HepG2 (cell line): ENCODE results near the gene AGAP1. TPM values are rescaled to one million over a fixed set of nuclear protein-coding genes. Genes with fewer than 3 reads are reported as not detected.

Experiments
- ATAC-seq: fragments of 200-7000 bp; cut with Tn5 transposase; 3 replicates; pipeline ENCODE4 v1.9.1; 2020; ENCODE audit warnings: mild to moderate bottlenecking, moderate library complexity
- BruUV-seq: library from RNA; stranded (reverse); fragments of 400-500 nt; replicated peaks from 2 replicates; lab custom pipeline; 2021; lab: Mats Ljungman, UMichigan
- CTCF ChIA-PET: fragments of 300-600 bp; formaldehyde crosslinking; extraction: SDS; loops from one replicate; lab custom pipeline; 2021; ENCODE audit warnings: low total read pairs, inconsistent platforms, low intra/inter-chr PET ratio; lab: Yijun Ruan, JAX
- POLR2A ChIA-PET: fragments of 350-600 bp; sonication (Branson Sonifier 250); formaldehyde crosslinking; loops from one replicate; lab custom pipeline; 2020; ENCODE audit warnings: antibody characterized with exemption, inconsistent platforms; lab: Yijun Ruan, JAX
- DNase-seq: peaks from one replicate; pipeline ENCODE4 v3.0.0-alpha.2; 2015; ENCODE audit warnings: low spot score
- FAIRE-seq: peaks from 3 replicates; lab custom pipeline; 2011; peaks lifted over from hg19 to GRCh38; lab: Jason Lieb, UNC
- H2AFZ ChIP-seq: one replicate; pipeline ENCODE4 v1.6.1; 2011; ENCODE audit warnings: low read length, inconsistent platforms
- H3K27ac ChIP-seq: fragments of 300-600 bp; 3 replicates; pipeline ENCODE4 v1.8.0; 2011; ENCODE audit warnings: mixed run types, mild to moderate bottlenecking, mixed read lengths, low read length, inconsistent platforms; ENCODE audit not compliant: insufficient read depth; ENCODE audit errors: extremely low read length
- H3K27me3 ChIP-seq, 2 experiments: fragments of 200-600 bp in 1 of 2; 2 replicates in 1 of 2; 3 replicates in 1 of 2; pipeline versions ENCODE4 v1.6.0 to v1.8.0; 2011; ENCODE audit warnings: low read length in 2 of 2, mild to moderate bottlenecking in 2 of 2, moderate library complexity in 2 of 2, inconsistent platforms in 1 of 2; ENCODE audit not compliant: insufficient read depth in 2 of 2, control insufficient read depth in 1 of 2
- H3K36me3 ChIP-seq, 2 experiments: fragments of 200-600 bp in 1 of 2; replicated peaks in 1 of 2; 2 replicates in 1 of 2; 3 replicates in 1 of 2; pipeline versions ENCODE4 v1.5.1 to v1.8.0; 2011; ENCODE audit warnings: low read length in 2 of 2, inconsistent platforms in 1 of 2; ENCODE audit not compliant: insufficient read depth in 2 of 2, control insufficient read depth in 1 of 2
- H3K4me1 ChIP-seq: 2 replicates; pipeline ENCODE4 v1.5.1; 2012; ENCODE audit warnings: low read length, inconsistent platforms; ENCODE audit not compliant: insufficient read depth
- H3K4me2 ChIP-seq: 2 replicates; pipeline ENCODE4 v1.6.0; 2011; ENCODE audit warnings: low read depth, low read length, inconsistent platforms
- H3K4me3 ChIP-seq, 3 experiments: fragments of 200-600 bp in 1 of 3; sonication (generic), shearing (Covaris generic) in 1 of 3; replicated peaks in 1 of 3; 2 replicates each; pipeline ENCODE4 v1.5.1; 2011 to 2016; ENCODE audit warnings: low read length in 3 of 3, inconsistent platforms in 2 of 3, low read depth in 2 of 3, mild to moderate bottlenecking in 2 of 3, control low read depth in 1 of 3, mixed read lengths in 1 of 3; ENCODE audit not compliant: insufficient read depth in 1 of 3
- H3K79me2 ChIP-seq: one replicate; pipeline ENCODE4 v1.6.1; 2011; ENCODE audit warnings: low read length, inconsistent platforms; ENCODE audit not compliant: insufficient read depth
- H3K9ac ChIP-seq: 2 replicates; pipeline ENCODE4 v1.6.0; 2011; ENCODE audit warnings: mild to moderate bottlenecking, low read depth, low read length, inconsistent platforms; ENCODE audit not compliant: insufficient read depth
- H3K9me3 ChIP-seq: 2 replicates; pipeline ENCODE4 v1.5.1; 2012; ENCODE audit warnings: mild to moderate bottlenecking, low read length
- H4K20me1 ChIP-seq: 2 replicates; pipeline ENCODE4 v1.6.0; 2011; ENCODE audit warnings: inconsistent platforms, mild to moderate bottlenecking, low read length, moderate library complexity; ENCODE audit not compliant: insufficient read depth
- NR2F2 ChIP-seq: IDR thresholded peaks from 2 replicates; pipeline ENCODE4 v1.6.1; 2012; ENCODE audit warnings: low read depth, inconsistent platforms, borderline replicate concordance
- SNAI1 ChIP-seq: sonication (generic); formaldehyde crosslinking; IDR thresholded peaks from 2 replicates; pipeline ENCODE4 v1.5.0; 2020; ENCODE audit warnings: mild to moderate bottlenecking, missing genetic modification reagents, borderline replicate concordance
- WGBS: methylation state at CpG from one replicate; pipeline ENCODE4 v1.1.6; 2017; ENCODE audit warnings: low lambda C conversion rate; 5-methylcytosine and 5-hydroxymethylcytosine counted together
- in situ Hi-C: cut with HindIII; loops from 2 replicates; pipeline ENCODE4 v1.10.0; 2017; ENCODE audit warnings: low pct_unique_long_range_greater_than_20kb; ENCODE audit not compliant: extremely low pct_ligation_motif_present
- intact Hi-C: fragments of 100-400 bp; cut with micrococcal nuclease; formaldehyde crosslinking; loops from one replicate; pipeline ENCODE4 v1.10.0; 2022; ENCODE audit not compliant: unreplicated experiment
- polyA plus RNA-seq, 8 experiments: library from polyadenylated mRNA; depleted of rRNA in 3 of 8; stranded (reverse) in 7 of 8; unstranded in 1 of 8; fragments of >200 nt; fragmentation: Illumina TruSeq in 4 of 8; extraction: Trizol in 4 of 8; gene quantifications; 2 replicates each; pipeline versions ENCODE4 v1.2.1 to v1.2.3, GENCODE V29; 2011 to 2016; ENCODE audit warnings: low read depth in 4 of 8, missing spikeins in 1 of 8, mixed read lengths in 1 of 8; ENCODE audit not compliant: insufficient read depth in 1 of 8
- total RNA-seq, 5 experiments: library from RNA; depleted of rRNA; stranded (reverse); fragments of >200 nt; fragmentation: Illumina TruSeq; extraction: Trizol; gene quantifications; 2 replicates each; pipeline ENCODE4 v1.2.3, GENCODE V29; 2016; ENCODE audit warnings: low read depth in 1 of 5
- TF ChIP-seq, protein P1 (sequence below): sonication (generic); formaldehyde crosslinking; IDR thresholded peaks from 2 replicates; pipeline ENCODE4 v1.5.1; 2020; ENCODE audit warnings: mild to moderate bottlenecking, missing genetic modification reagents, borderline replicate concordance
- TF ChIP-seq, protein P2 (sequence below), 2 experiments: IDR thresholded peaks; 2 replicates each; pipeline ENCODE4 v1.6.1; 2011 to 2012; ENCODE audit warnings: low read length in 2 of 2, borderline replicate concordance in 1 of 2, low read depth in 1 of 2, mild to moderate bottlenecking in 1 of 2, moderate library complexity in 1 of 2

AGAP1 gene
- total and polyA plus RNA-seq, 2 of the 13 experiments (the other 11 are each of a cell fraction or from before 2014, with no cell fraction given) = 21.2 to 32.7 TPM

DNA sequence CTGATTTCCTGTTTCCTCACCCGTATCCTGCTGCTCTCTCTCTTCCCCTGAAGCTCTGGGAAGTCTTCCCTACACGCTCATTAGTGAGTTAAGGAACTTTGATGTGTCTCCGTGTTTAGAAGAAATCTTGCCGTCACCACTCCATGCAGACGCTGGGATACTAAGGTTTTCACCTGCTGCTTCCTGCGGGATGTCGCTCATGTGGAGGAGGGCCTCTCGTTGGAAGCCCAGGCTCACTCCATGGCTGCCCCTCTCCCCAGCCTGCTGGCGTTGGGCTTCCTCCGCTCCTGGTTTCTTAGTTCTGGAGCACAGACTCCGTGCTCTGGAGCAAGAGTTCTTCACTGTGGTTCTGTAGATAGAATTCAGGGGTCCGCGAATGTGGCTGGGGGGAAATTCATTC, 348.0 kb downstream of the AGAP1 start:
- no TSS peak for BruUV-seq
- ATAC-seq = no peak
- Histone ChIP-seq H3K4me3 (no peak overlapping the region), H3K27ac (no peak overlapping the region), H3K36me3 (peaks cover 0 to 2% of the 10 kb centered on the region in 2 experiments; a peak in 2 of 5 replicates), H4K20me1 (no peaks in the 10 kb centered on the region), H3K9ac (no peak overlapping the region), H3K27me3 (no peaks in the 10 kb centered on the region), H3K4me1 (no peaks in the 10 kb centered on the region), H3K4me2 (no peak overlapping the region), H2AFZ (no peak overlapping the region), H3K9me3 (no peaks in the 10 kb centered on the region), H3K79me2 (no peaks in the 10 kb centered on the region)
- no peak for DNase-seq
- no peak for FAIRE-seq
- TF ChIP-seq NR2F2 = no peak
- TF ChIP-seq SNAI1 (CRISPR knock-in tag) = no peak
- TF ChIP-seq, protein P1, sequence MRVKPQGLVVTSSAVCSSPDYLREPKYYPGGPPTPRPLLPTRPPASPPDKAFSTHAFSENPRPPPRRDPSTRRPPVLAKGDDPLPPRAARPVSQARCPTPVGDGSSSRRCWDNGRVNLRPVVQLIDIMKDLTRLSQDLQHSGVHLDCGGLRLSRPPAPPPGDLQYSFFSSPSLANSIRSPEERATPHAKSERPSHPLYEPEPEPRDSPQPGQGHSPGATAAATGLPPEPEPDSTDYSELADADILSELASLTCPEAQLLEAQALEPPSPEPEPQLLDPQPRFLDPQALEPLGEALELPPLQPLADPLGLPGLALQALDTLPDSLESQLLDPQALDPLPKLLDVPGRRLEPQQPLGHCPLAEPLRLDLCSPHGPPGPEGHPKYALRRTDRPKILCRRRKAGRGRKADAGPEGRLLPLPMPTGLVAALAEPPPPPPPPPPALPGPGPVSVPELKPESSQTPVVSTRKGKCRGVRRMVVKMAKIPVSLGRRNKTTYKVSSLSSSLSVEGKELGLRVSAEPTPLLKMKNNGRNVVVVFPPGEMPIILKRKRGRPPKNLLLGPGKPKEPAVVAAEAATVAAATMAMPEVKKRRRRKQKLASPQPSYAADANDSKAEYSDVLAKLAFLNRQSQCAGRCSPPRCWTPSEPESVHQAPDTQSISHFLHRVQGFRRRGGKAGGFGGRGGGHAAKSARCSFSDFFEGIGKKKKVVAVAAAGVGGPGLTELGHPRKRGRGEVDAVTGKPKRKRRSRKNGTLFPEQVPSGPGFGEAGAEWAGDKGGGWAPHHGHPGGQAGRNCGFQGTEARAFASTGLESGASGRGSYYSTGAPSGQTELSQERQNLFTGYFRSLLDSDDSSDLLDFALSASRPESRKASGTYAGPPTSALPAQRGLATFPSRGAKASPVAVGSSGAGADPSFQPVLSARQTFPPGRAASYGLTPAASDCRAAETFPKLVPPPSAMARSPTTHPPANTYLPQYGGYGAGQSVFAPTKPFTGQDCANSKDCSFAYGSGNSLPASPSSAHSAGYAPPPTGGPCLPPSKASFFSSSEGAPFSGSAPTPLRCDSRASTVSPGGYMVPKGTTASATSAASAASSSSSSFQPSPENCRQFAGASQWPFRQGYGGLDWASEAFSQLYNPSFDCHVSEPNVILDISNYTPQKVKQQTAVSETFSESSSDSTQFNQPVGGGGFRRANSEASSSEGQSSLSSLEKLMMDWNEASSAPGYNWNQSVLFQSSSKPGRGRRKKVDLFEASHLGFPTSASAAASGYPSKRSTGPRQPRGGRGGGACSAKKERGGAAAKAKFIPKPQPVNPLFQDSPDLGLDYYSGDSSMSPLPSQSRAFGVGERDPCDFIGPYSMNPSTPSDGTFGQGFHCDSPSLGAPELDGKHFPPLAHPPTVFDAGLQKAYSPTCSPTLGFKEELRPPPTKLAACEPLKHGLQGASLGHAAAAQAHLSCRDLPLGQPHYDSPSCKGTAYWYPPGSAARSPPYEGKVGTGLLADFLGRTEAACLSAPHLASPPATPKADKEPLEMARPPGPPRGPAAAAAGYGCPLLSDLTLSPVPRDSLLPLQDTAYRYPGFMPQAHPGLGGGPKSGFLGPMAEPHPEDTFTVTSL (CRISPR knock-in tag) = no peak
- TF ChIP-seq, protein P2, sequence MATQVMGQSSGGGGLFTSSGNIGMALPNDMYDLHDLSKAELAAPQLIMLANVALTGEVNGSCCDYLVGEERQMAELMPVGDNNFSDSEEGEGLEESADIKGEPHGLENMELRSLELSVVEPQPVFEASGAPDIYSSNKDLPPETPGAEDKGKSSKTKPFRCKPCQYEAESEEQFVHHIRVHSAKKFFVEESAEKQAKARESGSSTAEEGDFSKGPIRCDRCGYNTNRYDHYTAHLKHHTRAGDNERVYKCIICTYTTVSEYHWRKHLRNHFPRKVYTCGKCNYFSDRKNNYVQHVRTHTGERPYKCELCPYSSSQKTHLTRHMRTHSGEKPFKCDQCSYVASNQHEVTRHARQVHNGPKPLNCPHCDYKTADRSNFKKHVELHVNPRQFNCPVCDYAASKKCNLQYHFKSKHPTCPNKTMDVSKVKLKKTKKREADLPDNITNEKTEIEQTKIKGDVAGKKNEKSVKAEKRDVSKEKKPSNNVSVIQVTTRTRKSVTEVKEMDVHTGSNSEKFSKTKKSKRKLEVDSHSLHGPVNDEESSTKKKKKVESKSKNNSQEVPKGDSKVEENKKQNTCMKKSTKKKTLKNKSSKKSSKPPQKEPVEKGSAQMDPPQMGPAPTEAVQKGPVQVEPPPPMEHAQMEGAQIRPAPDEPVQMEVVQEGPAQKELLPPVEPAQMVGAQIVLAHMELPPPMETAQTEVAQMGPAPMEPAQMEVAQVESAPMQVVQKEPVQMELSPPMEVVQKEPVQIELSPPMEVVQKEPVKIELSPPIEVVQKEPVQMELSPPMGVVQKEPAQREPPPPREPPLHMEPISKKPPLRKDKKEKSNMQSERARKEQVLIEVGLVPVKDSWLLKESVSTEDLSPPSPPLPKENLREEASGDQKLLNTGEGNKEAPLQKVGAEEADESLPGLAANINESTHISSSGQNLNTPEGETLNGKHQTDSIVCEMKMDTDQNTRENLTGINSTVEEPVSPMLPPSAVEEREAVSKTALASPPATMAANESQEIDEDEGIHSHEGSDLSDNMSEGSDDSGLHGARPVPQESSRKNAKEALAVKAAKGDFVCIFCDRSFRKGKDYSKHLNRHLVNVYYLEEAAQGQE (IDR thresholded peaks at IDR 0.05; ENCODE audit: borderline replicate concordance in 1 of 2, low read depth in 1 of 2, low read length in 2 of 2) = no peak
- POLR2A ChIA-PET = no interaction called here
- intact Hi-C loops = no loop called here
- CTCF ChIA-PET = no interaction called here
- in situ Hi-C loops = no loop called here
- 99% methylated on average over 13 of the region's 13 CpGs for WGBS
